Measurements from ENCODE around the gene SPHK1. TPM values are rescaled to one million over a fixed set of nuclear protein-coding genes. Genes with fewer than 3 reads are reported as not detected.

Gene SPHK1
- total RNA-seq, 1 experiment from 2014 or later, result 18.2 TPM

DNA sequence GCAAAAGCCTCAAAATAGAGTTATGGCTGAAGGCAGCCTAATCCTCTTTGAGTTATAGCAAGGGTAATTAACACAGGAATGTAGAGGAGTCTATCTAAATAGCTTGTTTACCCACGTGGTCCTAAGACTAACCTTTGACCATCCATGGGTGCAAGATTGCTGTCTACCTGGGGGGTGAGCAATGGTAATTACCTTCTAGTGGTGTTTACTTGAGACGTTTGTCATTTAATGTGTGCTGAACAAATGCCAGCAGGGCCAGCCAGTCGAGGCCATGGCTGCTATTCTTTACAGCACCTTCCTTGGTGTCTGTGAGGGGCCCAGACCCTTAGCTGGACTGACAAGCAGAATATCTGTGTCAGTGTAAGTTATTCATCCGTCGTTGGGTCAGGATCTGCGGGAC, 16.8 kb upstream of the SPHK1 start:
- ATAC-seq (no peak), DNase-seq (ENCODE audit: low read depth, low spot score) (no peak)
- no peak overlapping the region for H3K4me3 ChIP-seq (ENCODE audit: low read depth in 2 of 2, low read length in 2 of 2)
- intact Hi-C loops (cut with micrococcal nuclease; ENCODE audit: unreplicated experiment) (no loop called here), in situ Hi-C loops (cut with HindIII; ENCODE audit: low pct_unique_long_range_greater_than_20kb, low sequenced_read_pairs) (no loop called here)
- CTCF ChIA-PET, result interaction anchor here (0.7 kb wide), 1 partner anchor 13 kb away, joined by 3 read pairs; no protein-coding TSS in a partner anchor
- BruUV-seq (replicated peaks), result no TSS peak
- H3K4me1 ChIP-seq (ENCODE audit: control insufficient read depth, insufficient read depth, low read length), result 0 out of 2 replicates have a peak, but pooled peaks cover 5% of the 10 kb centered on the region
- no peak for TF ChIP-seq POLR2AphosphoS5 (IDR thresholded peaks at IDR 0.05; ENCODE audit: low read depth, low read length)
- no peak for TF ChIP-seq SIN3A (IDR thresholded peaks at IDR 0.05; ENCODE audit: borderline replicate concordance, insufficient read depth, low read depth, low read length)
- TF ChIP-seq, protein P1, sequence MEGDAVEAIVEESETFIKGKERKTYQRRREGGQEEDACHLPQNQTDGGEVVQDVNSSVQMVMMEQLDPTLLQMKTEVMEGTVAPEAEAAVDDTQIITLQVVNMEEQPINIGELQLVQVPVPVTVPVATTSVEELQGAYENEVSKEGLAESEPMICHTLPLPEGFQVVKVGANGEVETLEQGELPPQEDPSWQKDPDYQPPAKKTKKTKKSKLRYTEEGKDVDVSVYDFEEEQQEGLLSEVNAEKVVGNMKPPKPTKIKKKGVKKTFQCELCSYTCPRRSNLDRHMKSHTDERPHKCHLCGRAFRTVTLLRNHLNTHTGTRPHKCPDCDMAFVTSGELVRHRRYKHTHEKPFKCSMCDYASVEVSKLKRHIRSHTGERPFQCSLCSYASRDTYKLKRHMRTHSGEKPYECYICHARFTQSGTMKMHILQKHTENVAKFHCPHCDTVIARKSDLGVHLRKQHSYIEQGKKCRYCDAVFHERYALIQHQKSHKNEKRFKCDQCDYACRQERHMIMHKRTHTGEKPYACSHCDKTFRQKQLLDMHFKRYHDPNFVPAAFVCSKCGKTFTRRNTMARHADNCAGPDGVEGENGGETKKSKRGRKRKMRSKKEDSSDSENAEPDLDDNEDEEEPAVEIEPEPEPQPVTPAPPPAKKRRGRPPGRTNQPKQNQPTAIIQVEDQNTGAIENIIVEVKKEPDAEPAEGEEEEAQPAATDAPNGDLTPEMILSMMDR (IDR thresholded peaks at IDR 0.05), result no peak
- TF ChIP-seq TCF7L2 (IDR thresholded peaks at IDR 0.05; ENCODE audit: low read depth, low read length), result no peak
- TF ChIP-seq, protein P2, sequence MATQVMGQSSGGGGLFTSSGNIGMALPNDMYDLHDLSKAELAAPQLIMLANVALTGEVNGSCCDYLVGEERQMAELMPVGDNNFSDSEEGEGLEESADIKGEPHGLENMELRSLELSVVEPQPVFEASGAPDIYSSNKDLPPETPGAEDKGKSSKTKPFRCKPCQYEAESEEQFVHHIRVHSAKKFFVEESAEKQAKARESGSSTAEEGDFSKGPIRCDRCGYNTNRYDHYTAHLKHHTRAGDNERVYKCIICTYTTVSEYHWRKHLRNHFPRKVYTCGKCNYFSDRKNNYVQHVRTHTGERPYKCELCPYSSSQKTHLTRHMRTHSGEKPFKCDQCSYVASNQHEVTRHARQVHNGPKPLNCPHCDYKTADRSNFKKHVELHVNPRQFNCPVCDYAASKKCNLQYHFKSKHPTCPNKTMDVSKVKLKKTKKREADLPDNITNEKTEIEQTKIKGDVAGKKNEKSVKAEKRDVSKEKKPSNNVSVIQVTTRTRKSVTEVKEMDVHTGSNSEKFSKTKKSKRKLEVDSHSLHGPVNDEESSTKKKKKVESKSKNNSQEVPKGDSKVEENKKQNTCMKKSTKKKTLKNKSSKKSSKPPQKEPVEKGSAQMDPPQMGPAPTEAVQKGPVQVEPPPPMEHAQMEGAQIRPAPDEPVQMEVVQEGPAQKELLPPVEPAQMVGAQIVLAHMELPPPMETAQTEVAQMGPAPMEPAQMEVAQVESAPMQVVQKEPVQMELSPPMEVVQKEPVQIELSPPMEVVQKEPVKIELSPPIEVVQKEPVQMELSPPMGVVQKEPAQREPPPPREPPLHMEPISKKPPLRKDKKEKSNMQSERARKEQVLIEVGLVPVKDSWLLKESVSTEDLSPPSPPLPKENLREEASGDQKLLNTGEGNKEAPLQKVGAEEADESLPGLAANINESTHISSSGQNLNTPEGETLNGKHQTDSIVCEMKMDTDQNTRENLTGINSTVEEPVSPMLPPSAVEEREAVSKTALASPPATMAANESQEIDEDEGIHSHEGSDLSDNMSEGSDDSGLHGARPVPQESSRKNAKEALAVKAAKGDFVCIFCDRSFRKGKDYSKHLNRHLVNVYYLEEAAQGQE (IDR thresholded peaks at IDR 0.05; ENCODE audit: insufficient read depth in 1 of 2, low read depth in 2 of 2, low read length in 1 of 2), result no peak
- H3K36me3 ChIP-seq (ENCODE audit: control insufficient read depth, insufficient read depth, low read length), result no peaks in the 10 kb centered on the region
- no peak overlapping the region for H3K27ac ChIP-seq (ENCODE audit: low read length)
- H3K9me3 ChIP-seq (ENCODE audit: control insufficient read depth, insufficient read depth, low read depth, low read length), result no peaks in the 10 kb centered on the region
- H3K27me3 ChIP-seq (ENCODE audit: control insufficient read depth, insufficient read depth, low read length), result no peaks in the 10 kb centered on the region
- POLR2A ChIA-PET, result no interaction called here

DNA sequence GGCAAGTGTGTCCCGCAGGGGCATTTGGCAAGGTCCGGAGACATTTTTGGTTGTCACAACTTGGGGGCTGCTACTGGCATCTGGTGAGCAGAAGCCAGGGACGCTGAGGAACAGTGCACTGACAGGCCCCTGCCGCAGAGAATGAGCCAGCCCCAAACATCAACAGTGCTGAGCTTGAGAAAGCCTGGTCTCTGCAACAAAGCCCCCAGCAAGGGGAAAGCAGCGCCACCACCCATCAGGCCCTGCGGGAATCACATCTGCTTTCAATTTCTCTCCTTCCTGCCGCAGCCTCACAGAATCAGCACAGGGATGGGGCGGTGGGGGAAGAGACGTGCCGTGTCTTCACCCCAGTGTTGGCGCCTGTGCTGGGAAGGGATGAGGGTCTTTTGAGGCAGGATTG, 15.9 kb upstream of the SPHK1 start:
- H3K4me1 ChIP-seq (ENCODE audit: control insufficient read depth, insufficient read depth, low read length), result 0 out of 2 replicates have a peak, but pooled peaks cover 5% of the 10 kb centered on the region
- H3K9me3 ChIP-seq (ENCODE audit: control insufficient read depth, insufficient read depth, low read depth, low read length), result no peaks in the 10 kb centered on the region
- DNase-seq (ENCODE audit: low read depth, low spot score) (no peak), ATAC-seq (no peak)
- no TSS peak for BruUV-seq (replicated peaks)
- TF ChIP-seq, protein P2 (IDR thresholded peaks at IDR 0.05; ENCODE audit: insufficient read depth in 1 of 2, low read depth in 2 of 2, low read length in 1 of 2), result no peak
- no peak for TF ChIP-seq TCF7L2 (IDR thresholded peaks at IDR 0.05; ENCODE audit: low read depth, low read length)
- TF ChIP-seq, protein P1 (IDR thresholded peaks at IDR 0.05), result no peak
- ChIA-PET POLR2A (no interaction called here), CTCF (no interaction called here)
- H3K27ac ChIP-seq (ENCODE audit: low read length), result no peak overlapping the region
- no peaks in the 10 kb centered on the region for H3K27me3 ChIP-seq (ENCODE audit: control insufficient read depth, insufficient read depth, low read length)
- in situ Hi-C loops (cut with HindIII; ENCODE audit: low pct_unique_long_range_greater_than_20kb, low sequenced_read_pairs), result no loop called here
- intact Hi-C loops (cut with micrococcal nuclease; ENCODE audit: unreplicated experiment), result no loop called here
- no peak overlapping the region for H3K4me3 ChIP-seq (ENCODE audit: low read depth in 2 of 2, low read length in 2 of 2)
- H3K36me3 ChIP-seq (ENCODE audit: control insufficient read depth, insufficient read depth, low read length), result no peaks in the 10 kb centered on the region

All from Panc1 (cell line).